C4-2B (cell line): ENCODE results near the gene KRT40.
"Not testable (repeated sequence)": the region's sequence is repeated elsewhere in the genome, so short reads cannot be mapped to it uniquely, and the experiment has no call there.

Experiments
- CTCF ChIP-seq: fragments of 450-650 bp; conservative IDR thresholded peaks from 2 replicates; pipeline ENCODE4 v1.5.1; 2017; ENCODE audit warnings: mild to moderate bottlenecking
- ZFX ChIP-seq: fragments of 450-650 bp; IDR thresholded peaks from 2 replicates; pipeline ENCODE4 v1.6.1; 2017

DNA sequence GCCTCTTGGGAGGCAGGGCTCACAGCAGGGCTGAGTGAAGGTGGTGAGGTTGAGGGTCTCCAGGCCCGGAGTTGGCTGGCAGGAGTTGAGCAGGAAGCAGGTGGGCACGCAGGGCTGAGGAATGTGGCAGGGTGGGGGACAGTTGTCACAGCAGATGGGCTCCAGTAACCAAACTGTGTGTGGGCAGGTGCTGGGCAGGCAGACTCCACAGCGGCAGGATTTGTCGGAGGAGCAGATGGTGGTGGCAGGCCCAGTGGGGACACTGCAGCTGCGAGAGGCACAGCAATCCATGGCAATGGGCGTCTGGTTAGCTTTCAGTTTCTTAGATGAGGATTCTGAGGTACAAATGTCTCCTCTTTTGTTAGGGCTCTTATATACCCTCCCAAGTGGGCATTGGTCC, 15.4 kb upstream of the KRT40 start, which contains the start of gene KRTAP3-2:
- TF ChIP-seq CTCF, ZFX: not testable (repeated sequence)
